MM.1S (cell line): ENCODE results near the gene GALNT9.

ENCODE experiments used
- DNase-seq: peaks from one replicate; pipeline ENCODE4 v3.0.0-alpha.2; 2015
- H2AFZ ChIP-seq: fragments of 300-600 bp; sonication (generic); 2 replicates; pipeline ENCODE4 v1.6.0; 2016; ENCODE audit warnings: antibody characterized with exemption, low read length
- H3F3A ChIP-seq: fragments of 300-600 bp; sonication (generic); 2 replicates; pipeline ENCODE4 v1.6.1; 2016; ENCODE audit warnings: mild to moderate bottlenecking, antibody characterized with exemption, low read length, moderate library complexity, mixed read lengths; ENCODE audit not compliant: insufficient read depth
- H3K27ac ChIP-seq: fragments of 300-600 bp; sonication (generic); 2 replicates; pipeline ENCODE4 v1.5.1; 2016; ENCODE audit warnings: mild to moderate bottlenecking, low read length
- H3K27me3 ChIP-seq: fragments of 300-600 bp; sonication (generic); replicated peaks from 2 replicates; pipeline ENCODE4 v1.6.0; 2016; ENCODE audit warnings: low read length; ENCODE audit not compliant: insufficient read depth
- H3K36me3 ChIP-seq: fragments of 300-600 bp; sonication (generic); replicated peaks from 2 replicates; pipeline ENCODE4 v1.6.1; 2016; ENCODE audit warnings: mild to moderate bottlenecking, low read length, mixed read lengths; ENCODE audit not compliant: insufficient read depth
- H3K4me1 ChIP-seq: fragments of 300-600 bp; sonication (generic); 2 replicates; pipeline ENCODE4 v1.6.1; 2016; ENCODE audit warnings: low read length, mixed read lengths
- H3K4me2 ChIP-seq: fragments of 300-600 bp; sonication (generic); 2 replicates; pipeline ENCODE4 v1.6.0; 2016; ENCODE audit warnings: low read depth, low read length
- H3K4me3 ChIP-seq: fragments of 300-600 bp; sonication (generic); 2 replicates; pipeline ENCODE4 v1.5.1; 2016; ENCODE audit warnings: low read length, mixed read lengths
- H3K79me2 ChIP-seq: fragments of 300-600 bp; sonication (generic); 2 replicates; pipeline ENCODE4 v1.6.1; 2016; ENCODE audit warnings: mixed run types, low read length, mixed read lengths
- H3K9ac ChIP-seq: fragments of 300-600 bp; sonication (generic); 2 replicates; pipeline ENCODE4 v1.6.1; 2016; ENCODE audit warnings: low read length, mixed read lengths
- H3K9me2 ChIP-seq: fragments of 300-600 bp; sonication (generic); replicated peaks from 2 replicates; pipeline ENCODE4 v1.6.1; 2016; ENCODE audit warnings: mild to moderate bottlenecking, low read length, mixed read lengths; ENCODE audit not compliant: insufficient read depth
- H3K9me3 ChIP-seq: fragments of 300-600 bp; sonication (generic); replicated peaks from 2 replicates; pipeline ENCODE4 v1.6.1; 2016; ENCODE audit warnings: mild to moderate bottlenecking, low read length, mixed read lengths; ENCODE audit not compliant: insufficient read depth
- H4K20me1 ChIP-seq: fragments of 300-600 bp; sonication (generic); 2 replicates; pipeline ENCODE4 v1.6.1; 2016; ENCODE audit warnings: mild to moderate bottlenecking, low read length, moderate library complexity, mixed read lengths; ENCODE audit not compliant: insufficient read depth
- EZH2 ChIP-seq: fragments of 300-600 bp; sonication (generic); optimal IDR thresholded peaks from 2 replicates; pipeline ENCODE3; 2017; ENCODE audit warnings: low read depth, mild to moderate bottlenecking, antibody characterized with exemption, low read length, mixed read lengths
- EZH2phosphoT487 ChIP-seq: fragments of 300-600 bp; sonication (generic); IDR thresholded peaks from 2 replicates; pipeline ENCODE4 v1.6.1; 2018; ENCODE audit warnings: antibody characterized with exemption, low read length
- TF ChIP-seq, protein P1 (sequence below): fragments of 300-600 bp; sonication (generic); IDR thresholded peaks from 2 replicates; pipeline ENCODE4 v1.5.1; 2016; ENCODE audit warnings: antibody characterized with exemption, low read length, mixed read lengths

GALNT9 gene

DNA sequence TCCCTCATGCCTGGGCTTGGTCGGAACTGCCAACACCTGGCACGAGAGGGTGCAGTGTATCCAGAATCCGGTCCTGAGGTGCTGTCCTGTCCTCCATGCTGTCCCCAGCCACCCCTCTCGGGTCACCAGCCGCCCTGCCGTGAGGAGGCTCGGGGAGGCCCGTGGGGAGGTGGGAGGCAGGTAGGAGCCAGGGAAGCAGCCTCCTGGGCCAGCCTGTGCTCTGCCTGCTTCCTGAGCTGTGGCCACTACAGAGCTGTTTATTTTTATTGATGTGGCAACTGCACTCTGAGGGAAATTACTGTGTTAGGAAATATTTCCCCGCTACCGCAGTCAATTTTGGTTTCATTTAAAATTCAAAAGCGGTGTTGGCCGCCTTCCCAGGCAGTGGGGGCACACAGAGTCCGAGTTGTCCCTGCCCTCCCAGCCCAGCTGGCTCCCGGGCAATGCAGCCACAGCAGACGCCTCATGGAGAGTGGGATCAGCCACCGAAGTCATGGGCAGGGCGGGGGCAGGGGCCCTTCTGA, 166.8 kb downstream of the GALNT9 start:
- H4K20me1 ChIP-seq: no peaks in the 10 kb centered on the region
- DNase-seq: no peak
- TF ChIP-seq, protein P1, sequence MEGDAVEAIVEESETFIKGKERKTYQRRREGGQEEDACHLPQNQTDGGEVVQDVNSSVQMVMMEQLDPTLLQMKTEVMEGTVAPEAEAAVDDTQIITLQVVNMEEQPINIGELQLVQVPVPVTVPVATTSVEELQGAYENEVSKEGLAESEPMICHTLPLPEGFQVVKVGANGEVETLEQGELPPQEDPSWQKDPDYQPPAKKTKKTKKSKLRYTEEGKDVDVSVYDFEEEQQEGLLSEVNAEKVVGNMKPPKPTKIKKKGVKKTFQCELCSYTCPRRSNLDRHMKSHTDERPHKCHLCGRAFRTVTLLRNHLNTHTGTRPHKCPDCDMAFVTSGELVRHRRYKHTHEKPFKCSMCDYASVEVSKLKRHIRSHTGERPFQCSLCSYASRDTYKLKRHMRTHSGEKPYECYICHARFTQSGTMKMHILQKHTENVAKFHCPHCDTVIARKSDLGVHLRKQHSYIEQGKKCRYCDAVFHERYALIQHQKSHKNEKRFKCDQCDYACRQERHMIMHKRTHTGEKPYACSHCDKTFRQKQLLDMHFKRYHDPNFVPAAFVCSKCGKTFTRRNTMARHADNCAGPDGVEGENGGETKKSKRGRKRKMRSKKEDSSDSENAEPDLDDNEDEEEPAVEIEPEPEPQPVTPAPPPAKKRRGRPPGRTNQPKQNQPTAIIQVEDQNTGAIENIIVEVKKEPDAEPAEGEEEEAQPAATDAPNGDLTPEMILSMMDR: no peak
- no peak for TF ChIP-seq EZH2
- no peak for TF ChIP-seq EZH2phosphoT487
- H3F3A ChIP-seq: no peaks in the 10 kb centered on the region
- no peaks in the 10 kb centered on the region for H3K9me3 ChIP-seq
- H3K9ac ChIP-seq: no peak overlapping the region
- H3K36me3 ChIP-seq: no peaks in the 10 kb centered on the region
- no peak overlapping the region for H3K4me3 ChIP-seq
- no peaks in the 10 kb centered on the region for H3K4me1 ChIP-seq
- no peaks in the 10 kb centered on the region for H3K9me2 ChIP-seq
- H3K79me2 ChIP-seq: no peaks in the 10 kb centered on the region
- no peak overlapping the region for H2AFZ ChIP-seq
- H3K4me2 ChIP-seq: no peak overlapping the region
- H3K27ac ChIP-seq: no peak overlapping the region
- H3K27me3 ChIP-seq: no peaks in the 10 kb centered on the region

DNA sequence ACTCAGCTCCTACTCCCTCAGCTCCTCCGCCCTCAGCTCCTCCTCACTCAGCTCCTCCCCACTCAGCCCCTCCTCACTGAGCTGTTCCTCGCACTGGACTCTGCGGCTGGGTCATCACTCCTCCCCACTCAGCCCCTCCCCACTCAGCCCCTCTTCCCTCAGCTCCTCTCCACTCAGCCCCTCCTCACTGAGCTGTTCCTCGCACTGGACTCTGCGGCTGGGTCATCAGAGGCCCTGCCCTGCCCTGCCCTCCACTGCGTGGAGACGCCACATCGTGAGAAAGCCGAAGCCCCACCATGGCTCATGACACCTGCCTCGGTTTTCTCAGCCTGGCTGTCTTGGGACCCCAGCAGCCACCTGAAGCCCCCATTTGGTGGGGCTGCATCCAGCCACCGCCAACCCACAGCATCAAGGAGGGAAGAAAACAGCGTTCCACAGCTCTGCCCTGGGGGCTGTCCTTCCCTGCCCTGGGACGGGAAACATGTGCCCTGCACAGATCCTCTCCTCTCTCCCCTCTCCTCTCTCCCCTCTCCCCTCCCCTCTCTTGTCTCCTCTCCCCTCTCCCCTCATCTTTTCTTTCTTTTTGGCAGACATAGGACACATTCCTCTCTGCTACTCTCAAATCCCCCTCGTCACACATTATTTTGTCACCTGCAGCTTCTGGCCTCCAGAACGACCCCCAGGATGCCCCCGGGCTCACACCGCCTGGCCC, 167.4 kb downstream of the GALNT9 start:
- no peaks in the 10 kb centered on the region for H3K36me3 ChIP-seq
- no peaks in the 10 kb centered on the region for H4K20me1 ChIP-seq
- no peaks in the 10 kb centered on the region for H3F3A ChIP-seq
- no peaks in the 10 kb centered on the region for H3K27me3 ChIP-seq
- no peak for TF ChIP-seq EZH2phosphoT487
- TF ChIP-seq EZH2: no peak
- TF ChIP-seq, protein P1: no peak
- no peaks in the 10 kb centered on the region for H3K79me2 ChIP-seq
- no peaks in the 10 kb centered on the region for H3K9me3 ChIP-seq
- no peak for DNase-seq
- H2AFZ ChIP-seq: no peak overlapping the region
- no peaks in the 10 kb centered on the region for H3K4me1 ChIP-seq
- no peak overlapping the region for H3K27ac ChIP-seq
- no peak overlapping the region for H3K4me2 ChIP-seq
- no peak overlapping the region for H3K9ac ChIP-seq
- H3K9me2 ChIP-seq: no peaks in the 10 kb centered on the region
- H3K4me3 ChIP-seq: no peak overlapping the region

DNA sequence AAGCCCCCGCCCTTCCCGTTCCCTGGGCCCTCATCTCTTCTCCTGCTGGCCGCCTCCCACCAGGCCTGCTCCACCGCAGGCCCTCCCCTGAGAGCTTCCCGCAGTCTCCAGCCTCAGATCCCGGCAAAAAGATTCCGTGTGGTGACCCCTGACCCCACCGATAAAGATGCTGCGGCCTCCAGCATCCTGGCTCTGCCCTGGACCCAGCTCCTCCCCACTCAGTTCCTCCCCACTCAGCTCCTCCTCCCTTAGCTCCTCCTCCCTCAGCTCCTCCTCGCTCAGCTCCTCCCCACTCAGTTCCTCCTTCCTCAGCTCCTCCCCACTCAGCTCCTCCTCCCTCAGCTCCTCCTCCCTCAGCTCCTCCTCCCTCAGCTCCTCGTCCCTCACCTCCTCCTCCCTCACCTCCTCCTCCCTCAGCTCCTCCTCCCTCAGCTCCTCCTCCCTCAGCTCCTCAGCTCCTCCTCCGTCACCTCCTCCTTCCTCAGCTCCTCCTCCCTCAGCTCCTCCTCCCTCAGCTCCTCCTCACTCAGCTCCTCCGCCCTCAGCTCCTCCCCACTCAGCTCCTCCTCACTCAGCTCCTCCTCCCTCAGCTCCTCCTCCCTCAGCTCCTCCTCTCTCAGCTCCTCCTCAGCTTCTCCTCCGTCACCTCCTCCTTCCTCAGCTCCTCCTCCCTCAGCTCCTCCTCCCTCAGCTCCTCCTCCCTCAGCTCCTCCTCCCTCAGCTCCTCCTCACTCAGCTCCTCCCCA, 168.2 kb downstream of the GALNT9 start:
- no peak overlapping the region for H3K4me3 ChIP-seq
- no peaks in the 10 kb centered on the region for H3K79me2 ChIP-seq
- no peaks in the 10 kb centered on the region for H3K36me3 ChIP-seq
- H3K9me2 ChIP-seq: no peaks in the 10 kb centered on the region
- TF ChIP-seq, protein P1: no peak
- TF ChIP-seq EZH2 (no peak), EZH2phosphoT487 (no peak)
- H4K20me1 ChIP-seq: no peaks in the 10 kb centered on the region
- no peaks in the 10 kb centered on the region for H3K9me3 ChIP-seq
- H3K9ac ChIP-seq: no peak overlapping the region
- no peak overlapping the region for H3K4me2 ChIP-seq
- H2AFZ ChIP-seq: no peak overlapping the region
- no peaks in the 10 kb centered on the region for H3K27me3 ChIP-seq
- no peaks in the 10 kb centered on the region for H3F3A ChIP-seq
- H3K4me1 ChIP-seq: no peaks in the 10 kb centered on the region
- no peak for DNase-seq
- H3K27ac ChIP-seq: no peak overlapping the region
